NCI-H1105 (cell line): ENCODE data around the gene CORO6.
"Not testable (repeated sequence)": the region's sequence is repeated elsewhere in the genome, so short reads cannot be mapped to it uniquely, and the experiment has no call there.

Experiments
- DNase-seq: peaks from one replicate; lab custom pipeline; 2025; lab: John Stamatoyannopoulos, UW

Gene CORO6

DNA sequence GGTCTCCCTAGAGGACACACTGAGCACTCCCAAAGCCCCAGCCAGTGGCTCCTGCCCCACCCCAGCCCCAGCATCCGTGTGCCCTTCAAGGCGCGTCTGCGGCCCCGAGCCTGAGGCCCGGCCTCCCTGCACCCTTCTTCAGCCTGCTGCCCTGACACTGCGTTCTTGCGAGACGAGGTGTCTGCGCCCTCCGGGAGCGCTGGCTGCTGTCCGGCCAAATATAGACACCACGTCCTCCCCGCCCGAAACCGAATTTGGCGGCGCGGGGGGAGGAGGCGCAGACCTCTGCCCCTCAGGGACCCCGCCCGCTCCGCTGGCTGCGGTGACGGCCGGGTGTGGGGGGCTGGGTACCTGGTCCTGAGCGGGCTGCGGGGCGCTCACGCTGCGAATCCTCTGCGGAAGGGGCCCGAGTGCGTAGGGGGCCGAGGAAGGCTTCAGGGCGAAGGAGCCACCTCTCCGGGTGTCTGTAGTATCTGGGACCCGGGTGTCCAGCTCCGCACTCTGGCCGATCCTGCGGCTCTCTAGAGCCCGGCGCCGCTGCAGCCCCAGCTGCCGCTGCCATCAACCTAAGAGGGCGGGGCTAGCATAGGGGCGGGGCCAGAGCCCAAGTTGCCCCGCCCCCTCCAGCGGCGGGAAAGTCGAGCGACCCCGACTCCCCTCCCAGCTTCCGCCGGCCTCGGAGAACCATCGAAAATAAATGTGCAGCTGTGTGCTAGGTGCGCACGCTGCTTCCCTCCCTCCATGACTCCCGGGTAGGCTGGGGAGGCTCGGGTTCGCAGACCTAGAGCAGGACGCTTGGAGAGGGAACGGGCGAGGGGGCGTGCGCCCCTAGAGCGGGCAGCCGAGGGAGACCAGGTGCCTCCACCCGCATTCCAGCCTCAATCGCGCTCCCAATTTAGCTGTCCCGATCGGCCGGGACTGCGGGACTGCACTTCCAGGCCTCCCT, at the start of gene CORO6:
CORO6 (minus strand) TSS at position 576 of the 946 bp plus-strand sequence. CDS start 1,491 bp downstream, outside the sequence.
- peak; percentile 21 for DNase-seq

DNA sequence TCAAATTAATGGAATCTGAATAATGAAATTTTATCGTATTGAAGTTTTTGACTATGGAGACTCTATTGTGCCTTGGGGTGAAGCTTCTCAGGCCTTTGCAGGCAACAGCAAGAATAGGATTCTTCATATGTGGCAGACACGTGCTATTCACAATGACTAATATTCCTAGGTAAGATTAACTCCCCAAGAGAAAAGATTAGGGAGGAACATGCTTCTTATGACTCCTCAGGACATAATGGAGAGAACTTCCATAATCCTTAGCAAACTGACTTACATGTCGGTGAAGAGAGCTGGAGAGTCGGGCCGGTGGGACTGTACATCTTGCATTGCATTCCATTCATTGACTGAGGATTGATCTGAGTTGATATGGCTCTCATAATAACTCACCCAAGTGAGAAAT, 48.9 kb upstream of the CORO6 start:
- DNase-seq = no peak

DNA sequence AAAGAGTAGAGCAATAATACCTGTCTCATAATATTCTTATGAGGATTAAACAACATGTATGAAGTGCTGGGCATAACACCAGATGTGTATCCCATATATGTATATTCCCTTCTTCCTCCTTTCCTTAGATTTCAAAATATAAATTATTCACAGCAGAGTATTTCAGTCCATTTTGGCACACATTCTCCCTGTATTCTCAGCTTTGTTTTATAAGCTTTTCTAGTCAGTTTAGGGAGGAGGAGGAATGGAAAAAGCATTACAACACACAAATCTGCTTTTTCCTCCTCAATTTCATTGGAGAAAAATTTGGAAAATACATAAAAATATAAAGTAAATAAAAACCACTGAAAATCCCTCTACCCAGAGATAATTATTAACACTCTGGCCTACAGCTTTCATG, 46.6 kb upstream of the CORO6 start:
- DNase-seq = no peak

DNA sequence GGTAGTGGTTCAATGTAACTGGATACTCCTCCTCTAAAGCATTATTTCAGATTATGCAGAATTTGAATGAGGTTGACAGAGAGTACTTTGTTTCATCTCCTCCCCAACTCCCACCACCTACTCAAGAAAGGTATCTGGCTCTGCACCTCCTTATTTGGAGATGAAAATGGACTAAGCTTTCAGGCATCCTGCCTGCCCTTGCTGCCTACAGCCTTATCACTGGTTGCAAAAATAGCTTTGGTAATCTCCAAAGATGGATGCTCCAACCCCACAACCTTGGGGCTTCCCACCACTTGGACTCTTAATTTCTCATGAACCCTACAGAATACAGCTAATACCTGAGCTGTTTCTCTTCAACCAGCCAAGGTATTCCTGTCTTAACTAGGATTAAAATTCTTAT, 45.3 kb upstream of the CORO6 start:
- no peak for DNase-seq

DNA sequence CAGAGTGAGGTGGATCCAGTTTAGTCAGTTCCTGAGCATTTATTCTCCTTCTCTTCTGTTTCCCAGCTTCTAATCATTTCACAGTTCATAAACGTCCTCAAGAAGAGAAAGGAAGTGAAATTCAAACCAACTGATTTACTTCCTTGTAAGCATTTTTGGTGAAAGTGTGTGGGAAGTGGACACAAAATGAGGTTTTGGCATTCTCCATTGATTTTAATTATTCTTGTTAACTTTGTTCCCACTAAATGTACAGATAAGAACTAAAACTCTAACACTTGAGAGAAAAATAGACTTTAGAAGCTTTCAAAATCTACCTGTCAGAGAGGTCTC, 42.7 kb upstream of the CORO6 start:
- DNase-seq = no peak

DNA sequence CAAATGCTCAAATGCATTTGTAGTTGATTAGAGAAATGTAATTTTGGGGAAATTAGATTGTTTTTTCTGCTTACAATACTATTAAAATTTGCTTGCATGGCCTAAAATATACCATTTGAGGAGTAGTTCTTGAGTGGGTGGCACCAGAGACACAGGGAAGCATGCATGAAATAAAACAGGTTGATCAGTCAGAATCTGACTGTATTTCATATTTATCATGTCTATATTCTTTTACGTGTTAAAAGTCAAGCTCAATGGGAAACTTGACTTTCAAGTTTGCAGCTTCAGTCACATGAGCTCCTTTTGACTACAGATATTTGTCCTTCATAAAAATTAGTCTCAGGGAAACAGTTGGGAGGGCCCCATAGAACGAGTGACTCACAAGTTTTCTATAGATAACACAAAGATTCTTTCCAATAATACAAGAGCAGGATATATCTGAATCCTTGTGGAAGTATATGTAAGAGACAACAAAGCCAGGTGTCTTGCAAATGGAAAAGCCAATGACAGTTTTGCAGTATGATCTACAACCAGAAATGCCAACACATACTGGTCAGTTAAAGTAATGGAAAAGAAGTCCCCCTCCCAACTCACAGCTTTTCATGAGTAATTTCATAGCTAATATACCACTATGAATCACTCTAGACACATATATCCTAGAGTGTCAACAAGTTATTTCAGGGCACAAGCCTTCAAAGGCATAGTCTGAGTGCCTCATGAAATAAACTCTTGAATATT, 42.2 kb upstream of the CORO6 start:
- DNase-seq = no peak

DNA sequence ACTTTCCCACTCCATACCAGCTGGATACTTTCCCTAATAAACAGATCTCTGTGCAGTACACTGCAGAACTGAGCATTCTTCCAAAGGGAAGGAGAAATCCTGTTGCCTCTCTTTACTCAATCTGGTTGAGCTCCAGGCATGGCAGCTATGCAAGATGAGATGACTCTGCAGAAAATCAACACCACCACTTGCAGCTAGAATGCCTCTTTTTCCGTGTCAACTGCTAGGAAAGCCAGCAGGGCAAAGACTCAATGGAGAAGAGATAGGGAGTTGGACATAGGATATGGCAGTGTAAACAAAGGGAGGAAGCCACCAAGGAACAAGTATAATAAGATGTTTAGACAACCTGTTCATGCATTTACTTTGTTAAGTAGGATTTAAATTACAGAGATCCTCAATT, 40.4 kb upstream of the CORO6 start:
- no peak for DNase-seq

DNA sequence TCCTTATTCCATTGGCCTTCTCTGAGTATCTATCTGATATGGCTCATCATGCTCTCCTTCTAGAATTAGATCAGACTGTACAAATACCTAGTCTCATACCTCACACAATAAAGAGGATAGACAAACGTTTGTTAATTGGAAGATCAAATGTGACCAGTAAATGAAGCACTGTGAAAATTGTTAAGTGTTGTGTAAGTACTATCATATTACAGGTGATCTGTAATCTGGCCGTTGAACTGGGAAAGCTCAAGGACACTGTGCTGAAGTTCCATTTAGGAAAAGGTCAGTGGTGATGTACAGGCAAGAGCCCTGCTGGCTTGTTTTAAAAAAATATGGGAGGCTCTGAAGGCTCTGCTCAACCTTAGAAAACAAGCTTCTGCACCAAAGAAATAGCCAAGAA, 38.5 kb upstream of the CORO6 start:
- no peak for DNase-seq

DNA sequence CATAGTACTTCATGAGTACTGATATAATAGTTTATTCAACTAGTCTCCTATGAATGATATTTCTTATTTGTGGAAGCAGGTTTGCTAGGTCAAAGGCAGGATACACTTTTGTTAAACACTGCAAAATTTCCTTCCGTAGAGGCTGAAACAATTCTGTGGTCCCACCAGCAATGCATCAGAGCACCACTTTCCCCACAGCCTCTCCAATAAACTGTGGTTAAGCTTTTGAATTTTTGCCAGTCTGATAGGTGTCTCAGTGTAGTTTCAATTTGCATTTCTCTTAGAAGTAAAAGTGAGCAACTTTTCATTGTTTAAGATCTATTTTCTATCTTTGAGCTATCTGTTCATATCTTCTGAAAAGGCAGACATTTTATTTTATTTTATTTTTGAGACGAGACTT, 36.4 kb upstream of the CORO6 start:
- DNase-seq = no peak

DNA sequence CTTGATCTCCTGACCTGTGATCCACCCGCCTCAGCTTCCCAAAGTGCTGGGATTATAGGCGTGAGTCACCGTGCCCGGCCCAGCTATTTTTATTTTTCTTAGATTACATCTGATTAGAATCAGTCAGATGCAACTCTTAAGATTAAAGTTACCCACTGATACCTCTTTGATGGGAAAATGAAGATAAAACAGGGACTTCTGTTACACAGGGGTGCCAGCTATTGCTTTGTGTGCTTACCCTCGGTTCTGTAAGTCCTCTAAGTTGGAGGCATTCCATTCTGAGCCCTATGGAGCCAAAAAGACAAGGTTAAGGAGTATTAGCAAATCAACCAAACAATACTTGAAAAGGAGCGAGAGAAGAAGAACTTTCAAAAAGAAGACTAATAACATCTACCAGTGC, 32.6 kb upstream of the CORO6 start:
- no peak for DNase-seq

DNA sequence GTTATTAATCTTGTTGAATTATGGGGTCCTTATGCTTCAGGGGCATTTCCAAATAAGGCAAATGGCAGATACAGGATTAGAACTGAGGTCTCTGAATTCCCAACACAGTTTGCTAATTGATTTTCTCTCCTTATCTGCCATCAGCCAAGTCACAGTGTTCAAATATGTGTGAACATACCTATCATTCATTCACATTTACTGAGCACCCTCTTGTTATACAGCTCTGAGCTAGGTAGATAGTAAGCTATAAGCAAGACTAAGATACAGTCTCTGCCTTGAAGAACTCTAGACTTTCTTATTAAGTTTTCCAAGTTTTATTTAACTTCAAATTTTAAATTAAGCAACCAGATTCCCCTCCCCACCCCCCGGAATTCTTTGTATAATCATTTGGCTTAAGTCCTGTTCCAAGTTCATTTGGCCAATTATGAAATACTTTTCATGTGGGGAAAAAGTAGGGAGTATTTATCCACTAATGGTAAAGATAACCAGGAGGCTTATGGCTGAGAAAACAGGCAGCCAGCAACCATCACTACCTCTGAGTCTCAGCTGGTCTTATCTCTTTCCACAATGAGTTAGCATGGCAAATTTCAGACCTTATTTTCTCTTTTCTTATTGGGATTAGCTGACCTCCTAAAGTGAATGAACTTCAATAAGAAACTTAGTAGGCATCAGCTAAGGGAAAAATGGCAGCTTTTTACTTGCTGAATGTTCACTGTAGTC, 31.4 kb upstream of the CORO6 start:
- DNase-seq = no peak

DNA sequence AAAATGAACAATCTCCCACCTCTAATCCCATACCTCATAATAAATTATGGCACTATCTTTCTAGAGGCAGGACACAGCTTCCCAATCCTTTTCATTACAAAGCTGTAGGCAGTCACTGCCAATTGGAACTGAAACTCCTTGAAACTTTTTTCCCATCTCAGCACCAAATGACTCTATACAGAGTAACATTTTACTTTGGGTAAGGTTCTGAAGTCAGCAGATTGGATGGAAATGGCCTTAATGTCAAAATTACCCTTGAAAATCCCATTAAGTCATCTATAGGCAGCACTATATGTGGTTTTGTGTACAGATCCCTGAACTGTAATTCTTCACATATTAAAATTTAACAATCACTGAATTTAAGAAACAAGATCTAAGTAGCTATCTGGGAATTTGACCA, 30.3 kb upstream of the CORO6 start:
- DNase-seq = no peak

DNA sequence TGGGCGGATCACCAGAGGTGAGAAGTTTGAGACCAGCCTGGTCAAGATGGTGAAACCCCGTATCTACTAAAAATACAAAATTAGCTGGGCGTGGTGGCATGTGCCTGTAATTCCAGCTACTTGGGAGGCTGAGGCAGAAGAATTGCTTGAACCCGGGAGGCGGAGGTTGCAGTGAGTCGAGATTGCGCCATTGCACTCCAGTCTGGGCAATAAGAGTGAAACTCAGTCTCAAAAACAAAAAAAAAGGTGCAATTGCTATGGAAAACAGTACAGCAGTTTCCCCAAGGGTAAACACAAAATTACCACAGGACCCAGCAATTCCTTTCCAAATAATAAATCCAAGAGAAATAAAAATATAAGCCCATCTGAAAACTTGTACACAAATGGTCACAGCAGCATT, 29.2 kb upstream of the CORO6 start:
- DNase-seq = not testable (repeated sequence)

DNA sequence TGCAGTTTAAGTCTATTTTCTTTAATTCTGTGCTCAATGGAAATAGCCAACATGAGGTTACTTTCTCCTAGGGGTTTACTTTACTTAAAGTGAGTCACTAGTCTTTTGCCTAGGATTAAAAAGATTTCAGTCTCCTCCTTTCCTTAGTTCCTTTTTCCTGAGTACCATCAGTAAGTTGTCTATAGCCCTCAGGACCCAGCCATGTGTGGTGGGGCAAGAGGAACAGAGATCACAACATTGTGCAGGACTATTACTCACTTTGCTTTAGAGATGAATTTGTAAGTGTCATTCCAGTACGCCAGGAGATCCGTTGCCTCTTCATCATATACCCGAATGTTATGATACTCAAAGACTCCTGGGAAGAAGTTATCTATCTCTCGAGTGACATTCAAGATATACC, 27.7 kb upstream of the CORO6 start:
- DNase-seq = no peak

DNA sequence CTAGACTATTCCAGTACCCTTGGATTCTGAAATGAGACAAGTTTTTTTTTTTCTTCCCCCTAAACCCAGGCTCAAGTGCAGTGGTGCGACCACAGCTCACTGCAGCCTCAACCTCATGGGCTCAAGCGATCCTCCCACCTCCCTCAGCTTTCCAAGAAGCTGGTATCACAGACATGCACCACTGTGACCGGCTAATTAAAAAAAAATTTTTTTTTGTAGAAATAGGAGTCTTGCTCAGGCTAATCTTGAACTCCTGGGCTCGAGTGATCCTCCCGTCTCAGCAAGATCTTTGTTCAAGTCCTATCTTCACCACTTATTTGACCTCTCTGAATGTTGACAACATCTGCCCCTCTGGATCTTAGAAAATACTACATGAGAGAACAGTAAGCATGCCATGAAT, 26.6 kb upstream of the CORO6 start:
- DNase-seq = no peak

DNA sequence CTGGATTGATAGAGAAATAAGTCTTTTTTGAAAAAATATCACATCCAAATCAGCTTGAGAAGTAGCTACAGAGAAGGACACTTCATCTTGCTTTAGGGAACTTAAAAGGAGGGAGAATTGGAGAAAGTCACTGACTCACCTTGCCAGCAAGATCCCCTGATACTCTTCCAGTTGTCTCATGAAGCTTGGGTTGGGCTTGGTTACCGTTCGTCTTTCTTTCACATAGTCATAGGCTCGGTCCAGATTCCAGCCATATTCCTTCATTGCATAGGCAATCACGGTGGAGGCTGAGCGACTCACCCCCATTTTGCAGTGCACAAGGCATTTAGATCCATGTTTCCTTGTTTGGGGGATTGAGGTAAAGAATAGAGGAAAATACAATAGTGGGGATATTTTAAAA, 25.3 kb upstream of the CORO6 start:
- DNase-seq = no peak

DNA sequence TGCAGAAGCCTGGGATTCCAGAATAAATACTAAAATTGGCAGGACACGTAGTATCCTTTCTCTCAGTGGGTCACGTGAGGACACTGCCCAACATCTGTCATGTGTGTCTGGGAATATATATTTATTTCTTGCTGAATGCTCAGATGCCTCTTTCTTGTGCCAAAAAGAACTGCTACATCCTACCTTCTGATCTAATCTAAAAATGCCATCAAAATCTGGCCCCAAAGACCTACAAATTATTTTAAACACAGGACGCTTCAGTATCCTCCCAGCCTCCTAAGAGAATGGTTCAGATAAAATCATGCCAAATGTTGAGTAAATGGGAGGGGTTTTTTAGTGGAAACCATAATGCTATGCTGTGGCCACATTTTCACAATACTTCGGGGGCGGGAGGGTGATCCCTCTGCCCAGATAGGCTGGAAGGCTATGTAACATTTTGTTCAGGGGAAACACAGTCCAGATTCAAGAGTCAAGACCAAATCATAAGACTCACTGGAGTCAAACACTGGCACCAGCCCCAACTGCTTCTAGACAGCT, 22.9 kb upstream of the CORO6 start:
- no peak for DNase-seq

DNA sequence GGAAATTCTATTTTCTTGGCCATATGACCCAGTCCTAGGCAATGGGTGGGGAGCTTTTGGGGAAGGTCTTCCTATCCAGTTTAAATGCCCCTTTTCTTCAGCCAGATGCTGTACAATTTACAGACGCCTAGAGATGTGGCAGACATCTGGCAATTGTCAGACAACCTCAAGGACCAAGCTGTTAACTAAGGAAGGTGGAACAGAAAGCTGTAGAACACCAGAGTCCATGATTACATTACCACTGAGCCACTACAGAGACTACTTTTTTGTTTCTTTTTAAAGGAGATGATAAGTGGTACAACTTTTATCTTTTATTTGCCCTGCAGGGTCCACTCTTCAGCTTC, 21.1 kb upstream of the CORO6 start:
- DNase-seq = no peak

DNA sequence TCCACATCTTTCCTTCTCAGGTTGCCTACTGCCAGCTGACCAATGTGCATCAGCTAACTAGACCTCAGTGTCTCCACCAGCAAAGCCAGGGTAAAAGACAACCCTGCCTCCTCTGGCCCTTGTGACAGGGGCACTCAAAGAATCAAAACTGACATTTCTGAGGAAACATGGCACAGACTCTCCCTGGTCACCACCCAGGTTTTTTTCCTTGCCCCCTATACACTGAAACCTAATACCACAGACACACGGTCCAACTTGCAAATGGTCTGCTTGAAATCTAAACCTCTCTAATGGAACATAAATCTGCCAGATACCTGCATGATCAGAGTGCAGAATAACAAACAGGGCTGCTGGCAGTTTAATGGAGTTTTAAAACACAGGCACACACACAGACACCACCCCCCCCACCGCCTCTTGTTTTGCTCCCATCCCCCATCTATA, 19.5 kb upstream of the CORO6 start:
- peak; percentile 28 for DNase-seq

DNA sequence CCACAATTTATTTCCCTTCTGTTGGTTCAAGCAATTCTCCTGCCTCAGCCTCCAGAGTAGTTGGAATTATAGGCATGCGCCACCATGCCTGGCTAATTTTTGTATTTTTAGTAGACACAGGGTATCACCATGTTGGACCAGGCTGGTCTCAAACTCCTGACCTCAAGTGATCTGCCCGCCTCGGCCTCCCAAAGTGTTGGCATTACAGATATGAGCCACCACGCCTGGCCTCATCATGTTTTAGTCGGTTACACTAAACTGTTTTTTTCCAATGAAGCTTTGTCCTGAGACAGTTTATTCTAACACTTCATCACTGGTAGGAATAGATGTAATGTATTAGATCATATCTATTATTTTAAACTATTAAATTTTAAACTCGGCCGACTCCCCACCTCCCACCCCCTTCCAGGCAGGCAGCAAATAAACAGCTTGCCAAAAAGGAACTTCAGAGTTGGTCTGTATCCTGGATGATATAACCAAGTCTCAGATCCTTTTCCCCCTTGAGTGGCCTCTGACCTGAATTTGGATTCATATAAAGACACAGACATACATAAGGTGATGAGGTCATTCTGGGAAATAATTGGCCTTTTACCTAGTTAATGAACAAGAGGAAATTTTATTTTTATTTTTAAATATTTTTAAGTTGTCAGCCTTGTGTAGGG, 18.4 kb upstream of the CORO6 start:
- no peak for DNase-seq

DNA sequence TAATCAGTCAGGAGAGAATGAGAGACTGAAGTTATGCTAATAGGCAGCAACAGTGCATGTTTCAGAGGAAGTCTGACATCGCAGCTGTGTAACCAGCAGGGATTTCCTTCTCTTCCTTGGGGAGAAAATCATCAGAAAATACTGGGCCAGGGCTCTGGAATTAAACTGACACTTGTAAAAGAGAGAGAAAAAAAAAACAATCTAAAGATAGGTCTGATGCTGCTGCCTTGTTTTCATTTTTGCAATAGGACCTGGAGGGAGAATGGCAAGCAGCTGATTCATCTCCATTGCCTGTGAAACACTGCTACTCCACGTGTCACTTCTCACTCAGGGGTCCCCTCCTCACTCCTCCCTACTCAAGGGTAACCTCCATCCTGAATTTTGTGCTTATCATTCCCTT, 17.7 kb upstream of the CORO6 start:
- DNase-seq = no peak

DNA sequence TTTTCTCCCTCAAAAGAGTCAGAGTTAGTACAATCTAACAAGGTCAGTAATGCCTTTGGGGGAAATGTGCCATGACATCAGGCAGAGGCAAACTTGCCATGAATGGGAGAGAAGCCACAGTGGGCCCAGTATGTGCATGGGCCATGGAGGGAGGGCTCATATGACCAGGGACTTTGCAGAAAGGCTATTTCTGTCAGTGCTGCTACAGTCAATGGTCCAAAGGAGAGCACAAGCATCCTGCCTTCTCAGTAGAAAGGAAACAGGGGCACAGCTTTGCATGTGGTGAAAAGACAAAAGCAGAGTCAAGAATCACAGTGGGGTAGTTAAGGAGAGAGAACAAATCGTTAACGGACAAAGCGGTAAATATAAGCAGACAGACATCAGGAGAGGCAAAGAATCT, 11.2 kb upstream of the CORO6 start:
- no peak for DNase-seq
